Measurements from ENCODE around the gene CILP2.

DNA sequence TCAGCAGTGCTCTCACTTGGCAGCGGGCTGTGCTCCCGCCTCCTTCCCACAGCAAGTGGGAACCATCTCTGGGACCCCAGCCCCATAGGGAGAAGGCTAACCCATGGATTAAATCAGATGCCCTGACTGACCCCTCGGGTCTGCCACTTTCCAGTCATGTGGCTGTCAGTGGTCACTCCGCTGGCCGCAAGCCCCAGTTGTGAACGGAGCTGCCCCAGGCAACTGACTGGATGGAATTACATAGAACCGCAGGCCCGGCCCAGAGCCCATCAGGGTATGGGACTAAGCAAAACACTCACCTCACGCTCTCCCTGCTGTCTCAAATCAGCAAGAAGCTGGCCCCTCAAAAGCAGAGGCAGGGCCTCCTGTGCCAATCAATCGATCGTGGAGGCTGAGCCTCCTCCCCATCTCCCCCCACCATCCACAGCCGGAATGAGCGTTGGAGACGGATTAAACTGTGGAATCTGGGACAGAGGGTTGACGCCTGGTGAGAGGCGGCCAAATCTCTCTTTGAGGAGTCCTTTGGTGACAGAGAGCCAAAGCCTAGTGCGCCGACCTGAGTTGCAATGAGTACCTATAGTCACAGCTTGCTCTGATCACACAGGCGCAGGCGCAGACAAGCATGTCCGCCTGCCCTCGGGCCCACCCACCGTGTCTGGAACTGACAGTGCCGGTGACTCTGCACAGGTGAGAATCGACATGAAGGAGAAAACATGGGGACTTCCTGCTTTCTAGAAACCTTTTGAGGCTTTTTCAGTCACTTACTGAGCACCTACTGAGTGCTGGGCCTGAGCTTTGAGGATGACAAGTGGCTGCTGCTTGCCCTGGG is 41.7 kb downstream of the CILP2 start:
- TF ChIP-seq, protein P1, sequence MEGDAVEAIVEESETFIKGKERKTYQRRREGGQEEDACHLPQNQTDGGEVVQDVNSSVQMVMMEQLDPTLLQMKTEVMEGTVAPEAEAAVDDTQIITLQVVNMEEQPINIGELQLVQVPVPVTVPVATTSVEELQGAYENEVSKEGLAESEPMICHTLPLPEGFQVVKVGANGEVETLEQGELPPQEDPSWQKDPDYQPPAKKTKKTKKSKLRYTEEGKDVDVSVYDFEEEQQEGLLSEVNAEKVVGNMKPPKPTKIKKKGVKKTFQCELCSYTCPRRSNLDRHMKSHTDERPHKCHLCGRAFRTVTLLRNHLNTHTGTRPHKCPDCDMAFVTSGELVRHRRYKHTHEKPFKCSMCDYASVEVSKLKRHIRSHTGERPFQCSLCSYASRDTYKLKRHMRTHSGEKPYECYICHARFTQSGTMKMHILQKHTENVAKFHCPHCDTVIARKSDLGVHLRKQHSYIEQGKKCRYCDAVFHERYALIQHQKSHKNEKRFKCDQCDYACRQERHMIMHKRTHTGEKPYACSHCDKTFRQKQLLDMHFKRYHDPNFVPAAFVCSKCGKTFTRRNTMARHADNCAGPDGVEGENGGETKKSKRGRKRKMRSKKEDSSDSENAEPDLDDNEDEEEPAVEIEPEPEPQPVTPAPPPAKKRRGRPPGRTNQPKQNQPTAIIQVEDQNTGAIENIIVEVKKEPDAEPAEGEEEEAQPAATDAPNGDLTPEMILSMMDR (IDR thresholded peaks at IDR 0.05), result no peak
- no peak for TF ChIP-seq POLR2A (IDR thresholded peaks at IDR 0.05)

Data from body of pancreas (tissue), 4 donors.